GM23338 (cell line): ENCODE results near the gene MYOF. TPM values are rescaled to one million over a fixed set of nuclear protein-coding genes. Genes with fewer than 3 reads are reported as not detected.

Experiments used
- ATAC-seq: fragments of 200-7000 bp; cut with Tn5 transposase; 3 replicates; pipeline ENCODE4 v1.9.1; 2020
- DNase-seq: peaks from one replicate; pipeline ENCODE4 v3.0.0-alpha.2; 2015; ENCODE audit warnings: low spot score
- H2AFZ ChIP-seq: fragments of 200-600 bp; sonication (generic); 2 replicates; pipeline ENCODE4 v1.8.0; 2016; ENCODE audit warnings: antibody characterized with exemption, mild to moderate bottlenecking, moderate library complexity
- H3F3A ChIP-seq: fragments of 200-600 bp; sonication (generic); replicated peaks from 2 replicates; pipeline ENCODE4 v1.8.0; 2017; ENCODE audit warnings: antibody characterized with exemption, mixed run types, low read depth
- H3K27ac ChIP-seq: fragments of 200-600 bp; sonication (generic); 2 replicates; pipeline ENCODE4 v1.6.1; 2016; ENCODE audit warnings: low read depth
- H3K27me3 ChIP-seq: fragments of 200-600 bp; sonication (generic); 2 replicates; pipeline ENCODE4 v1.8.0; 2016; ENCODE audit warnings: mild to moderate bottlenecking, mixed run types, moderate library complexity; ENCODE audit not compliant: insufficient read depth
- H3K36me3 ChIP-seq: fragments of 200-600 bp; sonication (generic); 2 replicates; pipeline ENCODE4 v1.8.0; 2016; ENCODE audit warnings: mild to moderate bottlenecking; ENCODE audit not compliant: insufficient read depth
- H3K4me1 ChIP-seq: fragments of 200-600 bp; sonication (generic); 2 replicates; pipeline ENCODE4 v1.8.0; 2016; ENCODE audit warnings: mild to moderate bottlenecking, moderate library complexity; ENCODE audit not compliant: insufficient read depth
- H3K4me2 ChIP-seq: fragments of 200-600 bp; sonication (generic); 2 replicates; pipeline ENCODE4 v1.7.1; 2017; ENCODE audit warnings: mixed run types
- H3K4me3 ChIP-seq: fragments of 200-600 bp; sonication (generic); 2 replicates; pipeline ENCODE4 v1.6.1; 2016; ENCODE audit warnings: mixed run types
- H3K79me2 ChIP-seq: fragments of 200-600 bp; sonication (generic); replicated peaks from 2 replicates; pipeline ENCODE4 v1.8.0; 2017; ENCODE audit warnings: mild to moderate bottlenecking; ENCODE audit not compliant: insufficient read depth
- H3K9me2 ChIP-seq: fragments of 200-600 bp; sonication (generic); 2 replicates; pipeline ENCODE4 v1.8.0; 2017; ENCODE audit not compliant: insufficient read depth
- H4K20me1 ChIP-seq: fragments of 200-600 bp; sonication (generic); replicated peaks from 2 replicates; pipeline ENCODE4 v1.8.0; 2017; ENCODE audit warnings: mild to moderate bottlenecking; ENCODE audit not compliant: insufficient read depth
- H3K27ac Mint-ChIP-seq: 2 replicates; pipeline ENCODE4 v1.8.0; 2020; ENCODE audit warnings: inconsistent platforms, mild to moderate bottlenecking, moderate library complexity, mixed read lengths
- H3K27me3 Mint-ChIP-seq: 3 replicates; pipeline ENCODE4 v1.8.0; 2022; ENCODE audit warnings: low read depth, mild to moderate bottlenecking, moderate library complexity, mixed read lengths, inconsistent platforms; ENCODE audit not compliant: insufficient read depth, poor library complexity
- H3K36me3 Mint-ChIP-seq: 3 replicates; pipeline ENCODE4 v1.8.0; 2021; ENCODE audit warnings: low read depth, mild to moderate bottlenecking, inconsistent platforms, moderate library complexity, mixed read lengths
- H3K4me1 Mint-ChIP-seq: 3 replicates; pipeline ENCODE4 v1.8.0; 2020; ENCODE audit warnings: mild to moderate bottlenecking, inconsistent platforms, mixed read lengths
- H3K4me3 Mint-ChIP-seq: 3 replicates; pipeline ENCODE4 v1.8.0; 2021; ENCODE audit warnings: moderate library complexity, mild to moderate bottlenecking, inconsistent platforms, mixed read lengths
- H3K9me3 Mint-ChIP-seq: 3 replicates; pipeline ENCODE4 v1.8.0; 2020; ENCODE audit warnings: moderate library complexity, mild to moderate bottlenecking, inconsistent platforms, mixed read lengths
- CREB1 ChIP-seq: fragments of 250-450 bp; sonication (Bioruptor Pico); IDR thresholded peaks from 2 replicates; pipeline ENCODE4 v1.5.0; 2020; ENCODE audit warnings: low read depth, mild to moderate bottlenecking, moderate library complexity
- CTCF ChIP-seq, 2 experiments: fragments of 200-600 bp in 1 of 2; sonication (generic) in 1 of 2; conservative IDR thresholded peaks; 2 replicates each; pipeline versions ENCODE4 v1.5.1 to v1.6.1; 2016 to 2017; ENCODE audit warnings: antibody characterized with exemption in 2 of 2, low read depth in 2 of 2, mild to moderate bottlenecking in 2 of 2, moderate library complexity in 1 of 2
- ETS1 ChIP-seq: IDR thresholded peaks from 2 replicates; pipeline ENCODE4 v1.6.1; 2016; ENCODE audit warnings: antibody characterized with exemption
- EZH2 ChIP-seq: fragments of 200-600 bp; sonication (generic); IDR thresholded peaks from one replicate; pipeline ENCODE4 v1.8.0; 2017; ENCODE audit warnings: antibody characterized with exemption, mild to moderate bottlenecking, low read depth; ENCODE audit not compliant: unreplicated experiment
- JUNB ChIP-seq: IDR thresholded peaks from one replicate; pipeline ENCODE4 v1.6.1; 2016; ENCODE audit warnings: antibody characterized with exemption; ENCODE audit not compliant: unreplicated experiment
- POLR2AphosphoS5 ChIP-seq: IDR thresholded peaks from 2 replicates; pipeline ENCODE4 v1.6.1; 2016; ENCODE audit warnings: antibody characterized with exemption, low read depth
- REST ChIP-seq: IDR thresholded peaks from one replicate; pipeline ENCODE4 v1.6.1; 2018; ENCODE audit warnings: antibody characterized with exemption; ENCODE audit not compliant: unreplicated experiment
- STAT1 ChIP-seq: IDR thresholded peaks from one replicate; pipeline ENCODE4 v1.6.1; 2016; ENCODE audit warnings: antibody characterized with exemption; ENCODE audit not compliant: unreplicated experiment
- ZNF331 ChIP-seq: fragments of 250-450 bp; sonication (Bioruptor Pico); IDR thresholded peaks from 2 replicates; pipeline ENCODE4 v1.5.0; 2020; ENCODE audit warnings: low read depth, mild to moderate bottlenecking, moderate library complexity
- ZNF462 ChIP-seq: fragments of 250-450 bp; sonication (Bioruptor Pico); IDR thresholded peaks from 2 replicates; pipeline ENCODE4 v1.5.0; 2020; ENCODE audit warnings: mild to moderate bottlenecking, moderate library complexity
- polyA plus RNA-seq: library from polyadenylated mRNA; unstranded; fragments of >200 nt; fragmentation: Nextera tagmentation; extraction: Ambion mirVana; gene quantifications from 2 replicates; pipeline ENCODE4 v1.2.1, GENCODE V29; 2016
- total RNA-seq: library from RNA; depleted of rRNA; stranded (reverse); fragments of >200 nt; shearing (Covaris generic); gene quantifications from 2 replicates; pipeline ENCODE4 v1.2.3, GENCODE V29; 2014

The MYOF gene
- total and polyA plus RNA-seq, 2 experiments from 2014 or later: 0.82 to 1.4 TPM

- no peak overlapping the region for H2AFZ ChIP-seq
- H4K20me1 ChIP-seq: no peaks in the 10 kb centered on the region
- no peak overlapping the region for H3K4me3 Mint-ChIP-seq
- DNase-seq (no peak), ATAC-seq (no peak)
- no peaks in the 10 kb centered on the region for H3K79me2 ChIP-seq
- peaks cover 59% of the 10 kb centered on the region for H3K9me3 Mint-ChIP-seq
- H3K4me3 ChIP-seq: no peak overlapping the region
- H3K36me3 ChIP-seq: peaks cover 4% of the 10 kb centered on the region; the same call in 1 of the 2 replicates
- H3F3A ChIP-seq: peaks cover 3% of the 10 kb centered on the region; the same call in 1 of the 2 replicates
- no peak overlapping the region for H3K27ac ChIP-seq
- H3K36me3 Mint-ChIP-seq: peaks cover 68% of the 10 kb centered on the region
- TF ChIP-seq ETS1 (no peak), JUNB (no peak), REST (no peak), EZH2 (no peak), ZNF462 (CRISPR knock-in tag) (no peak), CREB1 (CRISPR knock-in tag) (no peak), ZNF331 (no peak), POLR2AphosphoS5 (no peak), STAT1 (no peak), CTCF (conservative IDR thresholded peaks at IDR 0.05; ENCODE audit: low read depth in 2 of 2) (no peak)
- peaks cover 14% of the 10 kb centered on the region for H3K9me2 ChIP-seq
- H3K27ac Mint-ChIP-seq: no peak overlapping the region
- H3K4me1 Mint-ChIP-seq: peaks cover 22% of the 10 kb centered on the region
- peaks cover 28% of the 10 kb centered on the region for H3K4me1 ChIP-seq
- H3K4me2 ChIP-seq: no peak overlapping the region
- H3K27me3 ChIP-seq: no peaks in the 10 kb centered on the region
- peaks cover 17% of the 10 kb centered on the region for H3K27me3 Mint-ChIP-seq
Observed at GRCh38 chr10:93268021-93268420, 214.1 kb downstream of the MYOF start.
